WTC11 (cell line): ENCODE measurements around the gene RAPGEF5. TPM values are rescaled to one million over a fixed set of nuclear protein-coding genes. Genes with fewer than 3 reads are reported as not detected.

Source experiments
- ATAC-seq: fragments of 200-7000 bp; cut with Tn5 transposase; 2 replicates; pipeline ENCODE4 v1.10.0; 2021; ENCODE audit warnings: mild to moderate bottlenecking, moderate library complexity
- CTCF ChIA-PET: fragments of 300-600 bp; sonication (Branson Sonifier 250); formaldehyde crosslinking; loops from one replicate; lab custom pipeline; 2021; ENCODE audit warnings: antibody characterized with exemption; lab: Charles Lee
- POLR2A ChIA-PET: fragments of 350-600 bp; sonication (Branson Sonifier 250); formaldehyde crosslinking; loops from one replicate; lab custom pipeline; 2021; ENCODE audit warnings: antibody characterized with exemption; lab: Charles Lee
- DNase-seq: peaks from one replicate; pipeline ENCODE4 v3.0.0; 2021; ENCODE audit warnings: low spot score
- H3K27ac Mint-ChIP-seq: 2 replicates; pipeline ENCODE4 v1.8.0; 2021; ENCODE audit warnings: mixed read lengths
- H3K27me3 Mint-ChIP-seq: 2 replicates; pipeline ENCODE4 v1.8.0; 2021; ENCODE audit warnings: low read depth, mild to moderate bottlenecking, moderate library complexity, mixed read lengths
- H3K36me3 Mint-ChIP-seq: 2 replicates; pipeline ENCODE4 v1.8.0; 2021; ENCODE audit warnings: mixed read lengths
- H3K4me1 Mint-ChIP-seq: 2 replicates; pipeline ENCODE4 v1.8.0; 2022; ENCODE audit warnings: mixed read lengths
- H3K4me3 Mint-ChIP-seq: 2 replicates; pipeline ENCODE4 v1.8.0; 2021; ENCODE audit warnings: mild to moderate bottlenecking, moderate library complexity, mixed read lengths
- H3K9me3 Mint-ChIP-seq: 2 replicates; pipeline ENCODE4 v1.8.0; 2021; ENCODE audit warnings: mixed read lengths
- AFF4 ChIP-seq: sonication (generic); formaldehyde crosslinking; IDR thresholded peaks from 2 replicates; pipeline ENCODE4 v1.8.1; 2023; ENCODE audit warnings: mild to moderate bottlenecking, missing genetic modification reagents, borderline replicate concordance
- AR ChIP-seq: fragments of 250-450 bp; sonication (Bioruptor Pico); IDR thresholded peaks from 2 replicates; pipeline ENCODE4 v1.9.0; 2021; ENCODE audit warnings: mild to moderate bottlenecking
- ERG ChIP-seq: fragments of 250-450 bp; sonication (Bioruptor Pico); IDR thresholded peaks from 2 replicates; pipeline ENCODE4 v1.8.0; 2021; ENCODE audit warnings: mild to moderate bottlenecking
- ESRRA ChIP-seq: sonication (generic); formaldehyde crosslinking; IDR thresholded peaks from 2 replicates; pipeline ENCODE4 v1.8.1; 2022; ENCODE audit warnings: mild to moderate bottlenecking, missing genetic modification reagents, borderline replicate concordance
- GABPB1 ChIP-seq: sonication (generic); formaldehyde crosslinking; IDR thresholded peaks from 2 replicates; pipeline ENCODE4 v1.8.1; 2023; ENCODE audit warnings: mild to moderate bottlenecking, missing genetic modification reagents
- HMGXB4 ChIP-seq: sonication (generic); formaldehyde crosslinking; IDR thresholded peaks from 2 replicates; pipeline ENCODE4 v1.8.1; 2023; ENCODE audit warnings: mild to moderate bottlenecking, moderate library complexity, missing genetic modification reagents
- MAX ChIP-seq: sonication (generic); formaldehyde crosslinking; IDR thresholded peaks from 2 replicates; pipeline ENCODE4 v1.8.0; 2022; ENCODE audit warnings: mild to moderate bottlenecking, missing genetic modification reagents
- PRDM15 ChIP-seq: sonication (generic); formaldehyde crosslinking; IDR thresholded peaks from 2 replicates; pipeline ENCODE4 v1.8.0; 2022; ENCODE audit warnings: missing genetic modification reagents
- SOX15 ChIP-seq: fragments of 250-450 bp; sonication (Bioruptor Pico); IDR thresholded peaks from 2 replicates; pipeline ENCODE4 v1.9.0; 2021; ENCODE audit warnings: mild to moderate bottlenecking
- ZNF317 ChIP-seq: sonication (generic); formaldehyde crosslinking; IDR thresholded peaks from 2 replicates; pipeline ENCODE4 v1.8.1; 2023; ENCODE audit warnings: low read depth, mild to moderate bottlenecking, moderate library complexity, missing genetic modification reagents, borderline replicate concordance
- ZNF423 ChIP-seq: fragments of 250-450 bp; sonication (Bioruptor Pico); IDR thresholded peaks from 2 replicates; pipeline ENCODE4 v2.1.2; 2022; ENCODE audit warnings: mild to moderate bottlenecking, moderate library complexity
- ZNF425 ChIP-seq: fragments of 250-450 bp; sonication (Bioruptor Pico); conservative IDR thresholded peaks from 2 replicates; pipeline ENCODE4 v1.9.0; 2021; ENCODE audit warnings: mild to moderate bottlenecking
- ZSCAN18 ChIP-seq: fragments of 250-450 bp; sonication (Bioruptor Pico); IDR thresholded peaks from 2 replicates; pipeline ENCODE4 v2.1.2; 2022; ENCODE audit warnings: mild to moderate bottlenecking, moderate library complexity
- total RNA-seq: library from RNA; stranded (reverse); gene quantifications from 3 replicates; pipeline ENCODE4 v1.2.3, GENCODE V29; 2021

The RAPGEF5 gene
- total RNA-seq, 1 experiment from 2014 or later, result 12.3 TPM

GRCh38 chr7:22355620-22356009, 1.3 kb downstream of the RAPGEF5 start (continued):
- TF ChIP-seq ZNF425 (CRISPR knock-in tag) (no peak), HMGXB4 (CRISPR knock-in tag) (no peak), SOX15 (CRISPR knock-in tag) (no peak), MAX (CRISPR knock-in tag) (no peak)

GRCh38 chr7:22354462-22354861, 2.5 kb downstream of the RAPGEF5 start:
- ATAC-seq (no peak), DNase-seq (no peak)
- ChIA-PET CTCF (no interaction called here), POLR2A (no interaction called here)
- Mint-ChIP-seq H3K27me3 (peaks cover 29% of the 10 kb centered on the region), H3K9me3 (peaks cover 19% of the 10 kb centered on the region), H3K36me3 (peaks cover 20% of the 10 kb centered on the region), H3K4me3 (no peak overlapping the region; the same call in 1 of the 2 replicates), H3K27ac (no peak overlapping the region), H3K4me1 (peaks cover 35% of the 10 kb centered on the region)
- TF ChIP-seq AR (CRISPR knock-in tag), result no peak
- TF ChIP-seq ZNF425 (CRISPR knock-in tag), result no peak
- no peak for TF ChIP-seq ZNF423
- no peak for TF ChIP-seq GABPB1 (CRISPR knock-in tag)
- TF ChIP-seq ERG, result no peak
- TF ChIP-seq ZSCAN18 (CRISPR knock-in tag), result no peak
- TF ChIP-seq PRDM15 (CRISPR knock-in tag), result no peak
- no peak for TF ChIP-seq ZNF317 (CRISPR knock-in tag)
- TF ChIP-seq AFF4, result no peak
- no peak for TF ChIP-seq ESRRA (CRISPR knock-in tag)
